Colonic mucosa (tissue), 4 donors: ENCODE measurements around the gene KDM6B. TPM values are rescaled to one million over a fixed set of nuclear protein-coding genes. Genes with fewer than 3 reads are reported as not detected.

Source experiments
- DNase-seq: peaks from one replicate; pipeline ENCODE4 v3.0.0-alpha.2; 2020
- H3K27ac ChIP-seq: fragments of 200-600 bp; one replicate; pipeline ENCODE4 v1.8.0; 2021
- H3K27me3 ChIP-seq: fragments of 200-600 bp; one replicate; pipeline ENCODE4 v1.8.0; 2021
- H3K36me3 ChIP-seq: fragments of 200-600 bp; one replicate; pipeline ENCODE4 v1.8.0; 2021
- H3K4me1 ChIP-seq: fragments of 200-600 bp; one replicate; pipeline ENCODE4 v1.8.0; 2021; ENCODE audit warnings: mild to moderate bottlenecking
- H3K4me3 ChIP-seq: fragments of 200-600 bp; one replicate; pipeline ENCODE4 v1.8.0; 2021
- H3K9ac ChIP-seq, 2 donors: one replicate each; pipeline ENCODE4 v1.7.0; 2013; ENCODE audit warnings: control low read depth in 2 of 2, low read depth in 2 of 2, low read length in 2 of 2
- H3K9me3 ChIP-seq: fragments of 200-600 bp; one replicate; pipeline ENCODE4 v1.8.0; 2021
- intact Hi-C: fragments of 100-400 bp; cut with DNase I; formaldehyde crosslinking; loops from one replicate; pipeline ENCODE4 v1.14.1; 2022
- total RNA-seq, 2 donors: library from RNA; stranded (reverse); fragmentation: NEBNext Ultra II Directional in 1 of 2; extraction: Animal tissue kit (Norgen Biotek cat#: 25700) in 1 of 2; gene quantifications; one replicate each; pipeline ENCODE4 v1.2.1, GENCODE V29; 2021
- TF ChIP-seq, protein P1 (sequence below): fragments of 200-600 bp; IDR thresholded peaks from one replicate; pipeline ENCODE4 v1.8.0; 2022; ENCODE audit warnings: antibody characterized with exemption, mild to moderate bottlenecking
- donor health status: healthy.
- donor health status: DM: no; HTN: no; CAD: no.
- donor health status: DM: no; HTN: no; CAD: no.

KDM6B gene
- total RNA-seq, 2 donors from 2014 or later: 32.7 to 42.6 TPM

DNA sequence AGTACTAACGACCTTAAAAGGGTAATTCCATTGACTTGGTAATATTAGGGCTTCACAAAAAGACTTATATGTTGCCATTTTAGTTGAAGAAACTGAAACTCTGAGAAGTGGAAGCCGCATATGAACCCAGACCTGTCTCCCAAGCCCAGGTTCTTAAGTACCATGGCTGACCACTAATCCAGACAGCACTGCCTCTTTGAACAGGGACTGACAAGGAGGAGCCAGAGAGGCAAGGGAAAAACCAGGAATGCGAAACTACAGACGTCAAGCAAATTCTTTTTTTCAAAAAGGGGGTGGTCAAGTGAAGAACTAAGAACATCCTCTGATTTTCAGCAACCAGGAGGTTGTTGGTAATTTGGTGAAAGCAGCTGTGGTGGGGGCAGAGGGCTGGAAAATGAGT is 39.0 kb downstream of the KDM6B start:
- H3K9ac ChIP-seq: no peak overlapping the region
- no peak overlapping the region for H3K4me3 ChIP-seq
- H3K9me3 ChIP-seq: no peaks in the 10 kb centered on the region
- DNase-seq: no peak
- no peaks in the 10 kb centered on the region for H3K27me3 ChIP-seq
- TF ChIP-seq, protein P1, sequence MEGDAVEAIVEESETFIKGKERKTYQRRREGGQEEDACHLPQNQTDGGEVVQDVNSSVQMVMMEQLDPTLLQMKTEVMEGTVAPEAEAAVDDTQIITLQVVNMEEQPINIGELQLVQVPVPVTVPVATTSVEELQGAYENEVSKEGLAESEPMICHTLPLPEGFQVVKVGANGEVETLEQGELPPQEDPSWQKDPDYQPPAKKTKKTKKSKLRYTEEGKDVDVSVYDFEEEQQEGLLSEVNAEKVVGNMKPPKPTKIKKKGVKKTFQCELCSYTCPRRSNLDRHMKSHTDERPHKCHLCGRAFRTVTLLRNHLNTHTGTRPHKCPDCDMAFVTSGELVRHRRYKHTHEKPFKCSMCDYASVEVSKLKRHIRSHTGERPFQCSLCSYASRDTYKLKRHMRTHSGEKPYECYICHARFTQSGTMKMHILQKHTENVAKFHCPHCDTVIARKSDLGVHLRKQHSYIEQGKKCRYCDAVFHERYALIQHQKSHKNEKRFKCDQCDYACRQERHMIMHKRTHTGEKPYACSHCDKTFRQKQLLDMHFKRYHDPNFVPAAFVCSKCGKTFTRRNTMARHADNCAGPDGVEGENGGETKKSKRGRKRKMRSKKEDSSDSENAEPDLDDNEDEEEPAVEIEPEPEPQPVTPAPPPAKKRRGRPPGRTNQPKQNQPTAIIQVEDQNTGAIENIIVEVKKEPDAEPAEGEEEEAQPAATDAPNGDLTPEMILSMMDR: no peak
- H3K36me3 ChIP-seq: no peaks in the 10 kb centered on the region
- no peak overlapping the region for H3K27ac ChIP-seq
- no peaks in the 10 kb centered on the region for H3K4me1 ChIP-seq
- intact Hi-C loops: loop anchor here (5.0 kb wide), 1 partner anchor 174 kb away; no protein-coding TSS in a partner anchor

DNA sequence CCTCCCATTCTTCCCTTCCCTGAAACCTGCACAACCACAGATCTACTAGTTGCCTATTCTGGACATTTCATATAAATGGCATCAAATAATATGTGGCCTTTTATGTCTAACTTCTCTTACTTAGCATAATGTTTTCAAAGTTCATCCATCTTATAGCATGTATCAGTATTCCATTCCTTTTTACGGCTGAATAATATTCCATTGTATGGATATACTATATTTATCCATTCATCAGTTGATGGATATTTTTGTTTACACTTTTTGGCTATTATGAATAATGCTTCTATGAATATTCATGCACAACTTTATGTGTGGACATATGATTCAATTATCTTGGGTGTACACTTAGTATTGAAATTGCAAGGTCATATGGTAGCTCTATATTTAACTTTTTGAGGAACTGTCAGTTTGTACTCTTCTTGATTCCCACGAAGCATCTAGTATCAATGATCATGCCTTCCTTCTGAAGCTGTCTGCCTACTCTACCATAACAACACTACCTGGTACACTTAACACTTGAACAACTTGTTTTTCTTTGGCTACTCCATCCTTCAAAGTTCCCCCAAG is 41.9 kb downstream of the KDM6B start:
- H3K36me3 ChIP-seq: no peaks in the 10 kb centered on the region
- no peak overlapping the region for H3K4me3 ChIP-seq
- no peaks in the 10 kb centered on the region for H3K9me3 ChIP-seq
- no peak overlapping the region for H3K9ac ChIP-seq
- no peak for DNase-seq
- no peak overlapping the region for H3K27ac ChIP-seq
- TF ChIP-seq, protein P1: no peak
- H3K4me1 ChIP-seq: no peaks in the 10 kb centered on the region
- no peaks in the 10 kb centered on the region for H3K27me3 ChIP-seq
- intact Hi-C loops: no loop called here

DNA sequence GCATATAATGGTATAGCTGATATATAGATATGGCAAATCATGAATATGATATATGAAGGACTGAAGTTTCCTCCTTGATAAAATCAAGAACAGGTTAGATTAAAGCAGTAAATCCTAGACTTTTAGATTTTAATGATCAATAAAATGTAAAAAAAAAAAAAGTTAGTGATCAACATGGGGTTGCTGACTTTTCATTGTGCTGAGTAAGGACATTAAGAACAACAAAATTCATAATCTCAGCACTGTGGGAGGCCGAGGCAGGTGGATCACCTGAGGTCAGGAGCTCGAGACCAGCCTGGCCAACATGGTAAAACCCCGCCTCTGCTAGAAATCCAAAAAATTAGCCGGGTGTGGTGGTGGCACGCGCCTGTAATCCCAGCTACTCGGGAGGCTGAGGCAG is 44.2 kb downstream of the KDM6B start:
- intact Hi-C loops: no loop called here
- Histone ChIP-seq H3K4me3 (no peak overlapping the region), H3K4me1 (no peaks in the 10 kb centered on the region), H3K36me3 (no peaks in the 10 kb centered on the region), H3K9ac (no peak overlapping the region), H3K27ac (no peak overlapping the region), H3K27me3 (no peaks in the 10 kb centered on the region), H3K9me3 (no peaks in the 10 kb centered on the region)
- TF ChIP-seq, protein P1: no peak
- no peak for DNase-seq

DNA sequence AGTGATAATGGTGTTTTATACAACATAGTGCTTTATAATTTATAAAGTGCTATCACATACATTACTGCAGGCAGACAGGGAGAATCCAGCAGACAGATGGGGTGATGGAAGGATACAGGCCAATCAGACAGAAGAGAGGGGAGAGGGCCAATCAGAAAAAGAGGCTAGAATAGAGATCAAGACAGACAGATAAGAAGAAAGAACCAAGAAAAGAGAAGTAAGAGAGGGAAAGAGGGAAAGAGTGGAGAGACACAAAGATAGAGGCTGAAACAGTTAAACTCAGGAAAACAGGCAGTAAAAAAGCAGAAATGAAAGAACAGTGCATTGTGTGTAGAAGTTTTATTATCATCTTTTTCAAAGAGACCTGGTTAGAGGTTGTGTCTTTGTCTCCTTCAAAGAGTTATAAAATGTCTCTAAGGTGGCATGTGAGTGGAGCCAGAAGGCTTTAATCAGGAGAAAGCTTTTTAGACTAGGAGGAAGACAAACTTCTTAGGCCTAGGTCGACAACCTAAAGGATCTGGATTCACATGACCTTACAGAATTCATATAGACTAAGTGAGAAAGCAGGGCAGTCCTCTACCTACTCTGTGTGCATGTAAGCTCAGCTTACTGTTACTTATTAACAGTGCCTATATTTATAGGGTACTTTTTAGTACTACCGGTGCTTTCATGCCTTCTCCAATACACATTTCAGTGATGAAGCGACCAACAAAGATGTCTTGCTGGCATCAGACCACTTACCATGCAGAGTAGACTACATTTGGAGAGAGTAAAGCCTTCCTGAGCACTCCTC is 46.3 kb downstream of the KDM6B start:
- Histone ChIP-seq H3K27me3 (no peaks in the 10 kb centered on the region), H3K4me3 (no peak overlapping the region), H3K4me1 (no peaks in the 10 kb centered on the region), H3K9me3 (no peaks in the 10 kb centered on the region), H3K27ac (no peak overlapping the region), H3K36me3 (no peaks in the 10 kb centered on the region), H3K9ac (peak overlapping the region in 1 of 2 donors; percentile 46)
- TF ChIP-seq, protein P1: no peak
- intact Hi-C loops: no loop called here
- no peak for DNase-seq

DNA sequence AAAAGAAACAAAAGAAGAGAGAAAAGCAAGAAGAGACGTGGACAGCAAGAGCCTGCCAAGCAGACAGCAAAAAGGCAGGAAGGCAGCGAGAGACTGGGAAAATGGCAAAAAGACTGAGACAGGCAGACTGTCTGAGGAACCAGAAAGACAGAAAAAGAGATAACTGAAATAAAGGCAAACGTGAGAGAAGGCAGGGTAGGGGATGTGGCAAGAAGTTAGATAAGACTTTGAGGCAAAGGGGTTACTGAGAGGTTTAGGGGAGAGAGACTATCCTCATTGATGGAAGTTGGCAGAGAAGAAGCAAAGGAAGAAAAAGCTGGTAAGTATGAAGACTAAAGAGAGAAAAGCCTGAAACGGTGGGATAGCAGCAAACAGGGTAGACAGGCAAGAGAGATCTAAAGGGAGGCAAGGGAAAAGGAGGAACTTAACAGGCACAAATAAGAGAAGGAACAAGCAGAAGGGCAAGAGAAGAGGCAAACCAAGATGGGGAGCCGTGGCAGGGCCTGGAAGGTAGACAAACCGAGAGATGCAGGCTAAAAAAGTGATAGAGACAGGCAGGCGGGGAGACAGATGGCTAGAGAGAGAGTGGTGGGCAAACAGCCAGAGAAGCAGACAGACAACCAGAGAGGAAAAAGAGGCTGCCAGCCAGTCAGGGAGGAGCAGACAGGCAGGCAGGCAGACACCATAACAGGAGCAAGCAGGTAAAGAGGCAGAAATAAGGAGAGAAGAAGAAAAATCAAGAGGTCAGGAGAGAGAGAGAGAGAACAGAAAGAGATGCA is 47.4 kb downstream of the KDM6B start:
- no peak for DNase-seq
- Histone ChIP-seq H3K4me3 (no peak overlapping the region), H3K9me3 (no peaks in the 10 kb centered on the region), H3K27me3 (no peaks in the 10 kb centered on the region), H3K9ac (peak overlapping the region in 1 of 2 donors; percentile 46), H3K27ac (no peak overlapping the region), H3K4me1 (peaks cover 4% of the 10 kb centered on the region), H3K36me3 (no peaks in the 10 kb centered on the region)
- TF ChIP-seq, protein P1: no peak
- intact Hi-C loops: no loop called here
